GM19240 (cell line): ENCODE results near the gene MKNK1.

Experiments used
- DNase-seq: peaks from one replicate; pipeline ENCODE4 v3.0.0; 2011; ENCODE audit warnings: low spot score; ENCODE audit not compliant: insufficient read length

Gene MKNK1

GRCh38 chr1:46543761-46544560 lies 60.1 kb downstream of the MKNK1 start:
- no peak for DNase-seq

DNA sequence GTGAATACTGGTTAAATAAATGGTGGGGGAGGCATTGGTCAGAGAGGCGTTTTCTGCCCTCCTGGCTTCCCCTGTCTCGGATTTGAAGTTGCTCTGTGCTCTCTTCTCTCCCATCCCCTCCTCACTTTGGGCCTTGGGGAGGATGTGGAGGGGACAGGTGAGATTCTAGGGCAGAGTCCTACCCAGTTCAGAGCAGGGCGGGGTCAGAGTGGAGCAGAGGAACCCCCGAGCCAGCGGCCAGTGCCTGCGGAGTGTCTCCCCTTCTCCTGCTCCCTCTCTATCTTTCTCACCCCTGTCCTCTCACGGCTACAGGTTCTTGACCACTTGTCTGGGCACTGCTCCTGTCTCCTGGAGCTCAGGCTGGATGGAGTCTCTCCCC lies 60.7 kb downstream of the MKNK1 start:
- DNase-seq = no peak

- DNase-seq = no peak
Observed at GRCh38 chr1:46539972-46540371, 64.1 kb downstream of the MKNK1 start.

DNA sequence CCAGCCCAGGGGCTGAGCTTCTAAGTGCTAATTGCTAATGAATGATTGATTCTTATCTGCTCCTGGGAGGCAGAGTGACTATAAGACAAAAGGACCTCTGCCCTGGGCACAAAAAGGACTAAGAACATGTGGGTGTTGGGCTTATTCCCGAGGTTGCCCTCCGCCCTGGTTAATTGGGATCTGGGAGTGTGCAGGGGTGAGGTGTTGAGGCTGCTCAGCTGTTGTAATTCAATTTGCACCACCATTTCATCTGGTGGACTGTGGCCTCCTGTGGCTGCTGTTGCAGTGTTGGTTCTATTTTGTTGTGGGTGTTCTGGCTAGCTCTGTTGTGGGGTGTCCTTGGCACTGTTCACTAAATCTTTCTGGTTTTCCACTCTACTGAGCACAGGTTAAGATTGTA lies 65.9 kb downstream of the MKNK1 start:
- DNase-seq = no peak

GRCh38 chr1:46537651-46538050 lies 66.4 kb downstream of the MKNK1 start:
- no peak for DNase-seq

DNA sequence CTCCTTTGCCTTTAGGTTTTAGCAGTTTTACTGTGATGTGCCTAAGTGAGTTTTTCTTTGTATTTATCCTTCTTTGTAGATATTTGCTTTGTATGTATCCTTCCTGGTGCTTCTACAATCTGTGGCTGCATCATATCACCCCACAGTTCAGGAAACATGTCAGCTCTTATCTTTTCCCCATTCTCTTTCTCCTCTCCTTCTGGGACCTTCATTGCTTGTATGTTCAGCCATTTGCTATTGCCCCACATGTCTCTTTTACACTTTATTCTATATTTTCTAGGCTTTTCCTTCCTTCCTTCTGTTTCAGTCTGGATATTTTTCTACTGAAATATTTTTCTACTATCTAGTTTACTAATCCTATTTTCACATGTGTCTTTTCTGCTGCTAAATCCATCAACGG lies 67.5 kb downstream of the MKNK1 start:
- no peak for DNase-seq

DNA sequence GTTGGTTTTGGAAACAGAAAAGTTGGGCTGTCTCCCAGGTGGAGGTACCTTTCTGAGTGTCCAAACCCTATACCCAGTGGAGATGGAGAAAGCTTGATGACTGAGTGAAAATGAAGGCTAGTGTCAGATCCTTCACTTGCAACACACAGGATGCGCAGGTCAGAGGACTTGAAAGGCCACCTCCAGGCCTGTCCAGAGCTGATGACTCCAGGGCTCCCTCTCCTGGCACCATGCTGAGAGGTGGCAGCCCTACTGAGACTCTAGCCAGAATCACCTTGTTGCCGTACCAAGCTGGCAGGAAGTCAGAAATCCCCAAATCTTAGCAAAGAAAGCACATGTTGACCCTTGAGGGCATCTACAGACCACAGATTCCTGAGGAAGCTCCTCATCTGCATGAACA lies 69.0 kb downstream of the MKNK1 start:
- no peak for DNase-seq

DNA sequence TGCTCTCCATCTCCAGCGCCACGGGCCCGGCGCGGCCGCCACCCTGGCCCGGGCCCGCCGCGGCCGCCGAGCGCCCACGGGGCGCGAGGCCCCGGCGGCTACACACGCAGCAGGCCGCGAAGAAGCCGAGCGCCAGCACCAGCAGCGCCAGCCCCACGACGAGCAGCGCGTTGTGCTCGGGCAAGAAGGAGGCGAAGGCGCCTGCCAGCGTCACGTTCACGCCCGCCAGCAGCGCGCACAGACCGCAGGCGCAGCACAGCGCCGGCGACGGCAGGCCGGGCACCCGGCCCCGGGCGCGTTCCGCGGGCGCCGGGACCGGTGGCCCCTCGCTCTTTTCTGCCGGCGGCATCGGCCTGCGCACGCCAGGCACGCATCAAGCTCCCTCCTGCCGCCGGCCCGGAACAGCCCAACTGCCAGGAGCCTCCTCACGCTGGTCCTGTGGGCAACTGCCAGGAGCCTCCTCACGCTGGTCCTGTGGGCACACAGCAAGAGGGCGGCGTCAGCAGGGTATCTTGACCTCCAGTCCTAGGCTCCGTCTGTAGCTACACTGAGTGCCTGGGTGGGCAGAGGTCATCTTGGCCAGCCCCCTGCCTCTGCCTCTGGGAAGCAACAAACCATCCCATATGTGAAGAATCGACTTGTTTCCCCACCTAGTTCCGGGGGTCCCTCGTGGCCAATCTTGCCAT lies 70.7 kb downstream of the MKNK1 start:
- no peak for DNase-seq

DNA sequence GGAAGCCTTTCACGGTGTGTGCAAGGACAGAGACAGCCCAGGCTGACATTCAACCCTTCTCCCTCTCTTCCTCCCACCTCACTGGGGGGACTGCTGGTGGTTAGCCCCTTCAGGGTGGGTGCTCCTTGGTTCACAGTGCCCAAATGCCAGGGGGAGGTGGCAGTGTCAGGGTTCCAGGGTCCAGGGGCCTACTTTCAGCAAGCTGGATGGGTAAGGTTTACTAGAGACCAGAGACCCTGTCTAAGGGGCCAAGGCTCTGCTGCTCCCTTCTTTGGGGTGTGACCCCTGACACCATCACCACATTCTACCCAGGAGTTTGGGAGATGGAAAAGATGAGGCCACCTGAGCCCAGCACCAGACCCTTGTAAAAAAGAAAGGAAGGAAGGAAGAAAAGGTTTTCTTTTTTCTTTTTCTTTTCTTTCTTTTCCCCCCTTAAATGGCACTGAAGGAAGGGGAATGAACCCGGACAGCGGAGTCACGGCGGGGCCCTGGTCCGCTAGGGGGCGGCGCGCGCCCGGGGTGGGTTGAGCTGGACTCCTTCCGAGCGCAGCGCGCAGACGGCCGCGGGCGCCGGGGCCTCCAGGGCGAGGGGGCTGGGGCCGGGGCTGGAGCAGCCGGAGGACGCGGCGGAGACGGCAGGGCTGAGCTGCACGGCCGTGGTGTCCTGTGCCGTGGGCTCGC lies 71.4 kb downstream of the MKNK1 start:
- DNase-seq = peak; percentile 60

DNA sequence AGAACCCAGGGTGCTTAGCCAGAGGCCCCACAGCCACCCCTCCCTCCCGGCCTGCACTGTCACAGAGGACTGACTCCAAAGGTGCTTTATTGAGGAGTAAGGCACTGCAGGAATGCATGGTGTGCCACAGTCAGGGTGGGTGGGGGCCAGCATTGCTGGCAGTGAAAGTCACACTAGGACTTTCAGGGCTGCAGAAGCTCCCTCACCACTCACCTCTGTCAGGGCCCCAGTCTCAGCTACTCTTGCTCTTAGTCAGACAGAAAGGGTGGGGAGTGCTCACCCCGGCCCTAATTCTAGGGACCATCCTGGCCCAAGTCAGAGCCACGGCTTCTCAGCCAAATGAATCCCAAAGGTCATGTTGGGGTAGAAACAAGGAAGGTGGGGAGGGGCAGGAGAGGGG lies 72.0 kb downstream of the MKNK1 start:
- no peak for DNase-seq

DNA sequence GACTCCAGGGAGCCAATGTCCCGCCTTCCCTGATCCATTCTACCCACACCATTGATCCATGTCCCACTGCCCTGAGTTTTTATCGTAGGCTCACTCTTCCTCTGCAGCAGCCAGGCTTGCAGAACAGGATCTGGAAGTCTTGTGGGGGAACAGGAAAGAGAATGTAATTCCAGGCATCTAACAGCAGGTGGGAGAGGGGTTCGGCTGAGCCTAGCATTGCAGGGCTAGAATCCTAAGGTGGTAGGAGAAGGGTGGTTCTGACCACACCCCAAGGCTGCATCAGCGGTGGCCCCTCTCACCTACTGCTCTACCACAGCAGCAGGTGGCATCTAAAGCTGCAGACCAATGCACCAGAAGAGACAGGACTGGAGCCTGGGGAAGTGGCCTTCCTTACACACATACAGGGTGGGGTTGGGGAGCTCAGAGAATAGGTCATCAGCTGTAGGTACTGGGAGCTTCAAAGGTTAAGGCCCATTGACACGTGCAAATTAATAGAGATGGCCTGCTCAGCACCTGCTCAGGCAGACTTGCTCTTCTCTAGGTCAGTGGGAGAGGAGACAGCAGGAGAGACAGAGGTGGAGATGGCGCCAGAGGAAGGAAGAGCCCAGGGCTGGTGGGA lies 73.2 kb downstream of the MKNK1 start:
- no peak for DNase-seq

DNA sequence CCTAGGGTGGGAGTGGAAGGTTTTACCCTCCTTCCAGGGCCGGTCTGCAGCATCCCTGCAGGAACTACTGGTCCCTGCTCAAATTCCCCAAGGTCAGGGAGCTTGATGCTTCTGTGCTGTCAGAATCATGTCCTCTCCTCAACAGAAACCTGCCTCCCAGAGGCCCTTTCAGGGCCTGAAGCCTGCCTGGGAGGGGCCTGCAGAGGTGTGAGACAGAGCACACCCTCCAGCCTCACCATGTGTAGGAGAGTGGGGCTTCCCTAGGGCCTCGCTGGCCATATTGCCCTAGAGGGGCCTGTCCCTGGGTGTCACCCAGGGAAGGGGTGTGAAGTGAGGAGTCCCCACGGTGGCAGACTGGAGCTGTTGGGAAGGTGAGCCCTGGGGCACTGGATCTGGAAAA lies 73.8 kb downstream of the MKNK1 start:
- no peak for DNase-seq

DNA sequence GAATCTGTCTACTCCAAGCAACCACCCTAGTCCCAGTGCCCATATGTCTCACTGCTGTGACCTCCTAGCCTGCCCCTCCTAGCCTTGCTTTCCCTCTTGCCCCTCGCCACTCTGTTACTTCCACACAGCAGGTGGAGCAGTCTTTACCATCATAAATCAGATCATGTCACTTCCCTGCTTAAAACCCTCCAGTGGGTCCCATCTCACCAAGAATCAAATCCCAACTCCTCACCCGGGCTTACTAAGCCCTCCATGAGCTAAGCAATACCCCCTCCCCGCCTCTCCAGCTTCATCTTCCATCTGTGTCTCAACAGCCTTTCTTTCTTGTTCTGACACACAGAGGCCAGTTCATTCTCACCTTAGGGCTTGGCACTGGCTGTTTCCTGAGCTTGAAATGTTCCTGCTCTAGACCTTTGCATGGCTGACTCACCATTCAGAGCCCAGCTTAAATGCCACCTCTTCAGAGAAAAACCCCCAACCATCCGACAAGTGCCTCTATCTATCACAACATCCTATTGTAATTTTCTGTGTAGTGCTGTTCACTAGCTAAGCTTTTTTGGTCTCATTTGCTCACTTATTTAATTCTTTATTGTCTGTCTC lies 74.9 kb downstream of the MKNK1 start:
- no peak for DNase-seq

GRCh38 chr1:46528297-46528955 lies 75.6 kb downstream of the MKNK1 start:
- DNase-seq = no peak

DNA sequence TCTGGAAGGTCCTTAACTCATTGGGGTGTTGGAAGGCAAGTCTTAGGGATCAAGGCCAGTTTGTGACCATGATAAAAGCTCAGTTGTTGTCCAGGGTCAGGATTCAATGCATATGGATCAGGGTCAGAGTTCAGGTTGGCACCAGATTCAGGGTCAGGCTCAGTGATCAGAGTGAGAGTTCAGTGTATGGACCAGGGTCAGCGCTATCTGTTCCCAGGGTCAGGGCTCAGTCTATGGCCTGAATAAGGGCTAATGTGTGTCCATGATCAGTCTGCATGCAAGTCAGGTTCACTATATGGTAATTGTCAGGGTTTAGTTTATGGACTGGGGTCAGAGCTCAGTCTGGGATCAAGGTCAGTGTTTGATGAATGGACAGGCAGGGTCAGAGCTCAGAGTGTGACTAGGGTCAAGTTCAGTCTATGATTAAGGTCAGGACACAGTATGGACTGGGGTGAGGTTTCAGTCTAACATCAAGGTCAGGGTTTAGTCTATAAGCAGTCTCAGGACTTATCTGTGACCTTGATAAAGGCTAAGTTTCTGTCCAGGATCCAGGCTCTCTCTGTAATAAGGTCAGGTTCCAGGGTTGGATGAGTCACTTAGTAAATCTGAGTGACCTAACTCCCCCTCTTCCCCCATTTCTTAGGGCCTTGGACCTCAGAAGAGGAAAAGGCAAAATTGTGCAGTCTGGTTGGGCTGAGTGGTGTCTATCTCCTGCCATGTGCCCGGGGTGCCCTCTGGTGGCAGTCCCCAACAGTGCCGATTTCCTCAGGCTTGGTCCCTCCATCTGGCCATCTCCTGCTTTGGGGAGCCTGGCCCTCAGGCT lies 76.4 kb downstream of the MKNK1 start:
- peak; percentile 92 for DNase-seq

- no peak for DNase-seq
Observed at GRCh38 chr1:46526691-46527291, 77.3 kb downstream of the MKNK1 start.

DNA sequence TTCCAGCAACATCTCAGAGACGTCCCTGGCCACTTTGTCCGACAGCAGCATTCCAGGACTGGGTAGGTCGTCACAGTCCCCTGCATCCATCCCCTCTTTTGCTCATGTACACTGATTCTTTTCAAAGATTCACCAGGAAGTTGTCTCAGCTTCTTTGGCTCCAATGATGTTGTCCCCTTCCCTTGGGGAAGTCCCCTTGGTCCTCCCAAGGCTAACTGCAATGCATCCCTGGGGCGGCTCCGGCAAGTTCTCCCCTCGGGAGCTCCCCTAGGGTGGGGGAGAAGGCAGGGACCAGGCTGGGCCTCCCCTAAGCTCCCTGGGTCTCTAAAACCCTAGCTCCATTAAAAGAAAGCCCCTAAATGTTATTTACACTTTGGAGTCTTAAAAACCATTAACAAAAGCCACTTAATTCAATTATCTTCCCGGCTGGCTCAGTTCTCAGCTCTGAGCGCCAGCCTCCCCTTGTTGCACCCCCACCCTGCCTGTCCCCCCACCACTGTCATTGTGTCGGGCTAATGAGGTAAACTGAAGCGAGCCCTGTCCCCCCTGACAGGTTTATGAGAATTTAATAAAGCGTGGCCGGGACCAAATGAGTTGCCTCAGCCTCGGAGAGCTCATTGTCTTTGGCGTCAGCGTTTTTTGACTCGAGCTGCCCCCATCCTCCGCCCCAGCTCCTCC lies 77.9 kb downstream of the MKNK1 start:
- no peak for DNase-seq

- no peak for DNase-seq
Observed at GRCh38 chr1:46525253-46525983, 78.7 kb downstream of the MKNK1 start.

DNA sequence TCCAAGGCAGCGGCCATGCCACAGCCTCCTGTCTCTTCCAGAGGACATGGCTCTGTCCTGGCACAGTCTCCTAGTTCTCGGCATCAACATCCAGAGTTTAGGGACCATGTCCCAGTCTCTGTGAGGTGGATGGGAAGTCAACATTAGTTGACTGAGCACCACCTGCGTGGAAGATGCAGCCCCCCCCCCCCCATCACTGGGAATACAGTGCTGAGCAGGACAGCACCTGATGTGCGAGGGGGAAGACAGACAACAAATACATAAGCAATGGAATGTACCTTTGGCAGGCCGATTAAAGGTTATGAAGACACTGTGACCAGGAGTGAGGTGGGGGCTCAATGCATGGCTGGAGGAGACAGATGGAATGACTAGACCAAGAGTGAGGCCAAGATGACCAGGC lies 79.2 kb downstream of the MKNK1 start:
- DNase-seq = no peak
